ENCODE results near the gene HPSE2. TPM values are rescaled to one million over a fixed set of nuclear protein-coding genes. Genes with fewer than 3 reads are reported as not detected.

Gene HPSE2
- polyA plus RNA-seq, 1 of the 3 experiments (the other 2 are of a cell fraction) = not detected

DNA sequence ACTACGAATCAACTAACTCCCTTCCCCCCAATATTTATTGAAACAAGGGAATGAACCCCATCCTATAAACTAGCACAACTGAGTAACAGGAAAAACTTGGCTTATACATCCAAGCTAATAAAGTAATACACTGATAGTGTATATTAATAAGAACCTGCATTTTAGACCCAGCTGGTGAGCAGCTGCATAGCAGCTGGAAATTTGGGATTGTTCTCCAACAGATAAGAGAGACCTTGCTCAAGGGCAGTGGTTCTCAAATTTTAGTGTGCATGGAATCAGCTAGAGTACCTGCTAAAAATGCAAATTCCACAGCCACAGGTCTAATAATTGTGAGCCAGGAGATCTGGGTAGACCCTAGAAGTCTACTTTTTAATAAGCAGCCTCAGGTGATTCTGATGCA is 404.3 kb downstream of the HPSE2 start (continued):
- TF ChIP-seq, protein P1, sequence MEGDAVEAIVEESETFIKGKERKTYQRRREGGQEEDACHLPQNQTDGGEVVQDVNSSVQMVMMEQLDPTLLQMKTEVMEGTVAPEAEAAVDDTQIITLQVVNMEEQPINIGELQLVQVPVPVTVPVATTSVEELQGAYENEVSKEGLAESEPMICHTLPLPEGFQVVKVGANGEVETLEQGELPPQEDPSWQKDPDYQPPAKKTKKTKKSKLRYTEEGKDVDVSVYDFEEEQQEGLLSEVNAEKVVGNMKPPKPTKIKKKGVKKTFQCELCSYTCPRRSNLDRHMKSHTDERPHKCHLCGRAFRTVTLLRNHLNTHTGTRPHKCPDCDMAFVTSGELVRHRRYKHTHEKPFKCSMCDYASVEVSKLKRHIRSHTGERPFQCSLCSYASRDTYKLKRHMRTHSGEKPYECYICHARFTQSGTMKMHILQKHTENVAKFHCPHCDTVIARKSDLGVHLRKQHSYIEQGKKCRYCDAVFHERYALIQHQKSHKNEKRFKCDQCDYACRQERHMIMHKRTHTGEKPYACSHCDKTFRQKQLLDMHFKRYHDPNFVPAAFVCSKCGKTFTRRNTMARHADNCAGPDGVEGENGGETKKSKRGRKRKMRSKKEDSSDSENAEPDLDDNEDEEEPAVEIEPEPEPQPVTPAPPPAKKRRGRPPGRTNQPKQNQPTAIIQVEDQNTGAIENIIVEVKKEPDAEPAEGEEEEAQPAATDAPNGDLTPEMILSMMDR (IDR thresholded peaks at IDR 0.05) = no peak

DNA sequence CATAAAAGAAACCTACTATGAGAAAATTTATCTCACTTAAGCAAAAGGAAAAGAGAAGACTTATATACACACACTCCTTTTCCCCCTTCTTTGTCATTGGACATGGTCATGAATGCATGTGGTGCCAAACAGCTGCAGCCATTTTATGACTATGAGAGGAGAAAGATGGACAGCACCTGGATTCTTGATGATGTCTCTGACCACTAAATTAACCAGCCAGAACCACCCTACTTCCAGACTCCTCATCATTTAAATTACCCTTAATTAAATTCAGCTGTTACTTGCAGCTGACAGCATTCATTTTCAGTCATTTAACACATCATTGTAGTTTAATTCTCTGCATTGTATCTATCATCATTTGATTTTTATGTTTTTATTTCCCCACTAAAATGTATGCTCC is 409.9 kb downstream of the HPSE2 start:
- Histone ChIP-seq H3F3A (replicated peaks; ENCODE audit: insufficient read depth) (no peaks in the 10 kb centered on the region), H3K27me3 (ENCODE audit: insufficient read depth) (no peaks in the 10 kb centered on the region), H3K4me1 (ENCODE audit: control insufficient read depth in 1 of 2, insufficient read depth in 2 of 2, low read depth in 1 of 2, low read length in 1 of 2) (no peaks in the 10 kb centered on the region), H3K9ac (no peak overlapping the region), H3K4me2 (no peak overlapping the region), H3K9me2 (no peaks in the 10 kb centered on the region), H3K4me3 (ENCODE audit: low read depth in 2 of 2, low read length in 1 of 2) (no peak overlapping the region), H2AFZ (ENCODE audit: low read depth) (no peak overlapping the region), H3K36me3 (replicated peaks in 1 of 2; ENCODE audit: control insufficient read depth in 1 of 2, insufficient read depth in 2 of 2, low read length in 1 of 2) (no peaks in the 10 kb centered on the region), H3K79me2 (ENCODE audit: insufficient read depth) (no peaks in the 10 kb centered on the region), H3K9me3 (no peaks in the 10 kb centered on the region), H3K27ac (ENCODE audit: low read depth in 2 of 2, low read length in 1 of 2) (no peak overlapping the region), H4K20me1 (ENCODE audit: insufficient read depth) (no peaks in the 10 kb centered on the region)
- ChIA-PET CTCF (no interaction called here), POLR2A (no interaction called here)
- TF ChIP-seq ELF1 (IDR thresholded peaks at IDR 0.05) = no peak
- TF ChIP-seq GATA2 (CRISPR knock-in tag; IDR thresholded peaks at IDR 0.05) = no peak
- TF ChIP-seq MEF2A (IDR thresholded peaks at IDR 0.05; ENCODE audit: borderline replicate concordance, low read depth) = no peak
- TF ChIP-seq RCOR1 (IDR thresholded peaks at IDR 0.05; ENCODE audit: low read length) = no peak
- TF ChIP-seq TCF12 (IDR thresholded peaks at IDR 0.05) = no peak
- TF ChIP-seq, protein P2, sequence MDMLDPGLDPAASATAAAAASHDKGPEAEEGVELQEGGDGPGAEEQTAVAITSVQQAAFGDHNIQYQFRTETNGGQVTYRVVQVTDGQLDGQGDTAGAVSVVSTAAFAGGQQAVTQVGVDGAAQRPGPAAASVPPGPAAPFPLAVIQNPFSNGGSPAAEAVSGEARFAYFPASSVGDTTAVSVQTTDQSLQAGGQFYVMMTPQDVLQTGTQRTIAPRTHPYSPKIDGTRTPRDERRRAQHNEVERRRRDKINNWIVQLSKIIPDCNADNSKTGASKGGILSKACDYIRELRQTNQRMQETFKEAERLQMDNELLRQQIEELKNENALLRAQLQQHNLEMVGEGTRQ (IDR thresholded peaks at IDR 0.05; ENCODE audit: borderline replicate concordance, low read depth, low read length) = no peak
- TF ChIP-seq RAD21 (IDR thresholded peaks at IDR 0.05; ENCODE audit: low read length) = no peak
- no peak for TF ChIP-seq SMC3 (IDR thresholded peaks at IDR 0.05; ENCODE audit: low read depth, low read length)
- no peak for TF ChIP-seq GABPA (IDR thresholded peaks at IDR 0.05; ENCODE audit: low read depth)
- TF ChIP-seq EZH2phosphoT487 (IDR thresholded peaks at IDR 0.05; ENCODE audit: borderline replicate concordance, low read depth) = no peak
- no peak for TF ChIP-seq EP300 (IDR thresholded peaks at IDR 0.05; ENCODE audit: borderline replicate concordance in 1 of 2, low read depth in 1 of 2, low read length in 1 of 2)
- no peak for TF ChIP-seq RFX5 (IDR thresholded peaks at IDR 0.05; ENCODE audit: low read length)
- TF ChIP-seq, protein P3, sequence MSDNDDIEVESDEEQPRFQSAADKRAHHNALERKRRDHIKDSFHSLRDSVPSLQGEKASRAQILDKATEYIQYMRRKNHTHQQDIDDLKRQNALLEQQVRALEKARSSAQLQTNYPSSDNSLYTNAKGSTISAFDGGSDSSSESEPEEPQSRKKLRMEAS (IDR thresholded peaks at IDR 0.05; ENCODE audit: low read depth) = no peak
- TF ChIP-seq, protein P4, sequence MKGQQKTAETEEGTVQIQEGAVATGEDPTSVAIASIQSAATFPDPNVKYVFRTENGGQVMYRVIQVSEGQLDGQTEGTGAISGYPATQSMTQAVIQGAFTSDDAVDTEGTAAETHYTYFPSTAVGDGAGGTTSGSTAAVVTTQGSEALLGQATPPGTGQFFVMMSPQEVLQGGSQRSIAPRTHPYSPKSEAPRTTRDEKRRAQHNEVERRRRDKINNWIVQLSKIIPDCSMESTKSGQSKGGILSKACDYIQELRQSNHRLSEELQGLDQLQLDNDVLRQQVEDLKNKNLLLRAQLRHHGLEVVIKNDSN (IDR thresholded peaks at IDR 0.05; ENCODE audit: borderline replicate concordance, low read depth) = no peak
- no peak for TF ChIP-seq TAF1 (IDR thresholded peaks at IDR 0.05; ENCODE audit: borderline replicate concordance, low read depth, low read length)
- no peak for TF ChIP-seq CHD2 (IDR thresholded peaks at IDR 0.05; ENCODE audit: low read length, partially characterized antibody)
- no peak for TF ChIP-seq FOXJ3 (CRISPR knock-in tag; IDR thresholded peaks at IDR 0.05)
- no peak for TF ChIP-seq POLR2AphosphoS5 (IDR thresholded peaks at IDR 0.05; ENCODE audit: low read depth, low read length)
- TF ChIP-seq, protein P5, sequence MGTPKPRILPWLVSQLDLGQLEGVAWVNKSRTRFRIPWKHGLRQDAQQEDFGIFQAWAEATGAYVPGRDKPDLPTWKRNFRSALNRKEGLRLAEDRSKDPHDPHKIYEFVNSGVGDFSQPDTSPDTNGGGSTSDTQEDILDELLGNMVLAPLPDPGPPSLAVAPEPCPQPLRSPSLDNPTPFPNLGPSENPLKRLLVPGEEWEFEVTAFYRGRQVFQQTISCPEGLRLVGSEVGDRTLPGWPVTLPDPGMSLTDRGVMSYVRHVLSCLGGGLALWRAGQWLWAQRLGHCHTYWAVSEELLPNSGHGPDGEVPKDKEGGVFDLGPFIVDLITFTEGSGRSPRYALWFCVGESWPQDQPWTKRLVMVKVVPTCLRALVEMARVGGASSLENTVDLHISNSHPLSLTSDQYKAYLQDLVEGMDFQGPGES (IDR thresholded peaks at IDR 0.05; ENCODE audit: low read depth, low read length) = no peak
- DNase-seq = no peak

All from SK-N-SH (cell line).